Fibroblast of peridontal ligament (primary cell): Measurements from ENCODE around the gene DLG4.
"Not testable (repeated sequence)": the region's sequence is repeated elsewhere in the genome, so short reads cannot be mapped to it uniquely, and the experiment has no call there.

ENCODE experiments used
- DNase-seq: peaks from one replicate; pipeline ENCODE4 v3.0.0-alpha.2; 2010; ENCODE audit errors: extremely low read depth

The DLG4 gene

DNA sequence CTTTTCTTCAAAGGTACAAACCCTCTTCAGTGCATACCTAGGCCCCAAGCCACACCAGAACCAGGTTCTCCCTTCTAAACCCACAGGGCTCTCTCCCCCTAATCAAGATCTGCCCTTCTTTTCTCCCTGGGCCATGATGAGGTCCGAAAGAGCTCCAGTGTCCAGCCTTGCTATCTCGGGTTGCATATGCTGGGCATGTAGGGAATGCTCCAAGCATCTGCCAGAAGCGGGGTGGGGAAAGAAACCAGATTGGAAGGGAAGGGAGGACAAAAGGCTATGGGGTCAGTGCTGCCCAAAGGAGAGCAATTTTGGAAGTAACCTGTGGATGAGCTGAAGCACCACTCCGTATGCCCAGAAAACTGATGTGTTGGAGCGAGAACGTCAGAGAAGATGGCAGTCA is 29.6 kb upstream of the DLG4 start:
- no peak for DNase-seq

- no peak for DNase-seq
Observed at GRCh38 chr17:7248796-7249195, 29.2 kb upstream of the DLG4 start.

DNA sequence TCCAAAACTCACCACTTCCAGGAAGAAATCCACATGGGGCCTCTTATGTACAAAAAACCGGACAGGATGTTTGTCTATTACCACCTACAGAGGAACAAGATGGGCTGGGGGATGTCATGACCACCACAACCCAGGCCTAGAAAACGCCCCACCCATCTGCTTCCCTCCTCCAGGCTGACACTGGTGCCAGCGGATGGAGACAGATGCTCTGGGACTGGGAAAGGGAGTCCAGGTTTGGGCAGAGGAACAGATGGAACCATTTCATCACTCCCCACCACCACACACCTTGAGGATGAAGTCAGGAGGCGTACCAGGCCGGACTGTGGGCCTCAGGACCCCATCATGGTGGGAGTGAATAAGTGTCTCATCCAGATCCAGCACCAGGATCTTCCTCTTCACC is 27.1 kb upstream of the DLG4 start:
- no peak for DNase-seq

DNA sequence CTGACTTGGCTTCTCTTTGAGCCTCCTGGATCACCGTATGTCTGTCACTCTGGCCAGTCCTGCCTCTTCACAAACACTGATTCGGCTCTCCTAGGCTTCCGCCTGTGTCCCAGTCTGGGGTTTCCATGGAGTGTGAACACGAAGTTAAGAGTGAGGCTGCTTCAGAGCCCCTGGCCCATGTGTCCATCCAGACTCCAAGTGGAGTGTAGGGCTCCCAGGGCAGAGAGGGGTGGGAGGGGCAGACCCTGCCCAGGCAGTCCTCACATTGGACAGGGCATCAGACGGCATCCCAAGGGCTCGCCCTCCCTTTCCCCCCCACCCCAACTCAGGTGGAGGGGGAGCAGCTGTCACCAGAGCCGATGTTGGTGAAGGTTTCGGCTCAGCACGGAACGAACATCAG is 24.2 kb upstream of the DLG4 start:
- not testable (repeated sequence) for DNase-seq

GRCh38 chr17:7243453-7243729 is 23.8 kb upstream of the DLG4 start:
- no peak for DNase-seq

DNA sequence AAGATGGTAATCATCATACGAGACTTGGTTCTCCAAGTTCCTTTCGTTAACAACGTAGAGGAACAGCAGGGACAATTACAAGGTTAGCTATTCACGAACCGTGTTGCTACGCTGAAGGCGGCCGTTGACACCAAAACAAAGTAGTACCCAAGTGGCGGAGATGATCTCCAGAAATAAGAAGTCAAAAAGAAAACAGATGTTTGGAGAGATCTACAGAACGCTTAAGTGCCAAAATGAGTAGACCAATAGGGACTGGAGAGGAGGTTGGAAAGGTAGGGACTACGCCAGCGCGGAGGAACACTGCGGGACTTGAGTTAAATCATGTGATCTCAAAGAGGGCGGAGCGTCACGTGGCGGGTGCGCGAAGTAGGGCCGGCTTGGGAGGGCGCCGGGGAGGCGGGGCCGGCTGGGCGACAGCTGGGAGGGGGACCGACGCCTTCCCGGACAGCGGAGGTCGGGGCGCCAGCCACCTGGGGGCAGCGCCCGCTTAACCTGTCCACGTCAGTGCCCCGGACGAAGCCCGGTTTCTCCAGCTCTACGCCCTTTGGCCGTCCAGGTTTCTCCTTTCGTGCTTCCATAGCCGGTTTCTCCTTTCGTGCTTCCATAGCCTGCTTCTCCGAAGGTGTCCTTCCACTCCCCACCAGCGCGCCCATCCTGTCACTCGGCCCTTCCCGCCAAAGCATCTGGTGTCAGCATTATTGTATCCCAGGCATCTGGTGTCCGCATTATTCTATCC is 23.2 kb upstream of the DLG4 start:
- peak; percentile 98 for DNase-seq

- DNase-seq: peak; percentile 93
Observed at GRCh38 chr17:7241783-7242716, 22.4 kb upstream of the DLG4 start, which contains the start of gene GABARAP. GABARAP (minus strand) TSS chr17:7242449; CDS start chr17:7242330, 119 bp downstream.

- DNase-seq: peak; percentile 43
Observed at GRCh38 chr17:7241090-7241733, 21.6 kb upstream of the DLG4 start.

DNA sequence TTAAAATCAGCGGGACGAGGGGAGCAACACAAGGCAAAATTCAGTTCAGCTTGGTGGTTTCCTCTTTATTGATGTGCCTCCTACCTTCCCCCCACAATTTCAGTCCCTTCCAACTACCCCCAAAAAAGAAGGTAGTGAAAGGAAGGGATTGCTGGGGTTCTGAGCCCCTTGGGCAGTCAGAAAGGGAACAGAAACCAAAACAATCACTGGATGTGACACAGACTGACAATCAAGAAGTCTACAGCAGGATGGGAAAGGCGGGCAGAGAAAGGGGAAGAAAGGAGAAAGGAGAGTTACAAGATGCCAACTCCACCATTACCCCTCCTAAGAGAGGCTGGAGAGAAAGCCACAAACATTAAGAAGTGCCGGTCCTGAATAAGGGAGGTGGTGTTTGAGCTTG is 20.7 kb upstream of the DLG4 start:
- no peak for DNase-seq

- peak; percentile 99 for DNase-seq
Observed at GRCh38 chr17:7239091-7240027, 19.7 kb upstream of the DLG4 start, which contains the start of gene PHF23. PHF23 (minus strand) TSS chr17:7239457; CDS start chr17:7239279, 178 bp downstream.

- DNase-seq: no peak
Observed at GRCh38 chr17:7238420-7239090, 18.9 kb upstream of the DLG4 start.

GRCh38 chr17:7237761-7238419 is 18.3 kb upstream of the DLG4 start:
- DNase-seq: peak; percentile 44

GRCh38 chr17:7237266-7237760 is 17.7 kb upstream of the DLG4 start:
- DNase-seq: no peak

GRCh38 chr17:7236808-7237207 is 17.2 kb upstream of the DLG4 start:
- no peak for DNase-seq

GRCh38 chr17:7235693-7236665 is 16.3 kb upstream of the DLG4 start:
- no peak for DNase-seq

GRCh38 chr17:7234083-7234951 is 14.7 kb upstream of the DLG4 start, which contains the start of gene DVL2:
DVL2 (minus strand) TSS chr17:7234517; CDS start chr17:7234262, 255 bp downstream.
- peak; percentile 91 for DNase-seq

- peak; percentile 35 for DNase-seq
Observed at GRCh38 chr17:7233701-7234082, 14.1 kb upstream of the DLG4 start.

DNA sequence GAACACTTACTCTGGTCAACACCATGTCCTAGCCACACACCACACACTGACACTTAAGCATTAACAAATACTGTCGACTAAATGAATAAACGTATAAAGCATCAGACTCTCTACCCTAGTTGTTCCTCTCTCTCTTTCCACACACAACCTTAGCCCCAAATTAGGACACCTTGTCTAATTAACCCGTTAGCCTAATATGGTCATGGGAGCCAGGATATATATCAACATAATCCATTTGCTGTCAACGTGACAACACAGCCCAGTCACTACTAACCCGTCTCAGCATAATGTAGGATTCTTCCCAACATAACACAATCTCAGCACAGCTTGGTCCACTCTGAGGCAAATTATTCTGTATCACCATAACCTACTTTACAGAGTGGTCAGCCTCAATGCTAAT is 12.5 kb upstream of the DLG4 start:
- no peak for DNase-seq
